GM19351 (cell line): ENCODE measurements around the gene DDX1.
"Not testable (repeated sequence)": the region's sequence is repeated elsewhere in the genome, so short reads cannot be mapped to it uniquely, and the experiment has no call there.

Source experiments
- ATAC-seq: cut with Tn5 transposase; IDR thresholded peaks from one replicate; pipeline ENCODE4 v1.9.1; 2021; ENCODE audit warnings: mild to moderate bottlenecking, moderate library complexity; ENCODE audit not compliant: unreplicated experiment

DDX1 gene

DNA sequence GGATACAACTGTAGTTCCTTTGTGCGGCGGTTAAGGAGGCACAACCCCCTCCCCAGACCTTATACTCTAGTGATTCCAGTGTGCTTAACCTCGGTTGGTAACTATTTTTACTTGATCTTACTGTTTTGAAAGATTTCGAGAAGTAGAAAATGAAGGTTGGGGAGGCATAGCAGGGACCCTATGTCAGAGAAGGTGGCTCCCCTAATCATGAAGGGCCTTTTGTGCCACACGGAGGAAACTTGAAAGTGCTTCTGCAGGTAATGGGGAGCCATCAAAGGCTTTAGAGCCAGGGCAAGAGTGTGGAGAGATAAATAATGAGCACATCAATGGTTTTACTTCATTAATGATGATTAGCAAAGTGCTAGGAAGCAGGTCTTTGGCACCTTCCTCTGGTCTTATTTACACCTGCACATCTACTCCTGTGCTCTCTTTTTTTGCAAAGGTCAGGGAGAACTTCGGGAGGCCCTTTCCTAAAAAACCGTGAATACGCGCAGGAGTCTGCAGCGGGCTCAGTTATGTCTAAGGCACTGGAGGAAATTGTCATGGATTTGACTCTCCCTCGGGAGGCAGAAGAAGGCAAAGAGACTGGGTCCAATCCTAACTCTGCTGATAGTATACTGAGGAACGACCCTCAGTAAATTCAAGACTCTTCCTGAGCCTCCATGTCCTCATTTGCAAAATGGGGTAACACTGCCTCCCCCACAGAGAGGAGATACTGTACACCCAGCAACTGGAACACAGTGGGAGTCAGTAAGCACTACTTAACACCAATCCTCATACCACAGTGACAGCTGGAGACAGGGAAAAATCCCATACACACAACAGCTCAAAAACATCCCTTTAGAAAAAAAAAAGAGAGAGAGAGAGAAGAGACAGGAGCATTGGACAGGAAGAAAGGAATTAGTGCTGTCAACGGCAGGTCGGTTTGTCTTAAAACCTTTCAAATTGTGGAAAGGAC, 81.6 kb downstream of the DDX1 start:
- no peak for ATAC-seq

DNA sequence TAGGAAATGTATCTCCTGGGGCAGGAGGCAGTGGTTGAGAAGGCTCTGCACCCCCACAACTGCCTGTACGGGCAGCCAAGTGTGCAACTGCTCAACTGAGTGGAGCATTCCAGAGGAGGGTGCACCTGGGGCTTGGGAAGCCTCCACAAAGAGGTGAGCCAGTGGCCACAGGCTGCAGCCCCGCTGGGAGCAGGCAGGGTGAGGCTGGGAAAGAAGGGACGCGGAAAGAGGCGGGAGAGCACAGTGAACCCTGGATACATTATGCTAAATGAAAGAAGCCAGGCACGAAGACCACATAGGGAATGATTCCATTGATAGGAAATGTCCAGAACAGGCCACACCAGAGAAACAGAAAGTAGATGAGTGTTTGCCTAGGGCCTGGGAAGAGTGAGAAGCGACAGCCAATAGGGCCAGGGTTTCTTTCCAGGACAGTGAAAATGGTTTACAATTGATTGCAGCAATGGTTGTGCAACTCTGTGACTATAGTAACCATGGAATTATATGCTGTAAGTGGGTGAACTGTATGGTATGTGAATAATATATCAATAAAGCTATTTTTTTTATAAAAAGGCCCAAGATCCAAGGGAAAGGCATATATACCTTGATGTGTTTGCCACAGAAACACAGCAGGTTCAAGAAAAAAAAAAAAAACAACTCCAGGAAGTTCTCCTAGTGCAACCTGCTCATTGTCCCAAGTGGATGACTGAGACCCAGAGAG, 82.4 kb downstream of the DDX1 start:
- no peak for ATAC-seq

DNA sequence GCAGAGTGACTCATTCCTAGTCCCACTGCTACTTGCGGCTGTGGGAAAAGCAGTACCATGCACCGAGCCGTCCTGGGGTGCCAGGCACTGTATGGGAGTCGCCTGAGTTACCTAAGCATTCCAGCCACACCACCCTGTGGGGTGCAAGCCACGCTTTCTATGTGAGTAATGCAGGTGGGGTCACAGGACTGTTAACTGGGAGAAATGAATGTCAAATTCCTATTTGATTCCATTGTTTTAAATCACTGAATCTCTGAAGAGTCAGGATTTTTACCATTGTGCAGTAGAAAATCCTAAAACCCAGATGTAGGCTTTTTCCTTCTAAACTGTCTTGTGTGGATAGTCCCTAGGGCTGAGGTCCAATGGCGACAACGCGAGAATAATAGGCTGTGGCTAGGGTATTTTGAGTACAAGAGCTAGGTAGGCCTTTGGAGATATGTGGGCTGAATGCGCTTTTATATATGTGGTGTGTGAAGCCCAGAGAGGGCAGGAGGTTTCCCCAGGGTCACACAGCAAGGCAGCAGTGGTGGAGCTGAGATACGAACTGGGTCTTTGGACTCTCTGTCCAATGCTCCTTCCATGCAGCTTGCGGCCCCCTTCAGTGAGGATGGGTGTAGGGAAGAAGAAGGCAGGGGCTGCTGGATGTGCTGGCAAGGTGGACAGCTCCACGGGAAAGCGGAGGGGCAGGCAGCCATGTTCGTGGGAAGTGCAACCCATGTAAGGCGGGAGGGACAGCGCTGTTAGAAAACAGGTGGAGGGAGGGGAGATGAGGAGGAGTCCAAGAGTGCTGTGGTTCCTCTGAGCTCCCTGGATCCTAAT, 83.2 kb downstream of the DDX1 start:
- ATAC-seq, result no peak

DNA sequence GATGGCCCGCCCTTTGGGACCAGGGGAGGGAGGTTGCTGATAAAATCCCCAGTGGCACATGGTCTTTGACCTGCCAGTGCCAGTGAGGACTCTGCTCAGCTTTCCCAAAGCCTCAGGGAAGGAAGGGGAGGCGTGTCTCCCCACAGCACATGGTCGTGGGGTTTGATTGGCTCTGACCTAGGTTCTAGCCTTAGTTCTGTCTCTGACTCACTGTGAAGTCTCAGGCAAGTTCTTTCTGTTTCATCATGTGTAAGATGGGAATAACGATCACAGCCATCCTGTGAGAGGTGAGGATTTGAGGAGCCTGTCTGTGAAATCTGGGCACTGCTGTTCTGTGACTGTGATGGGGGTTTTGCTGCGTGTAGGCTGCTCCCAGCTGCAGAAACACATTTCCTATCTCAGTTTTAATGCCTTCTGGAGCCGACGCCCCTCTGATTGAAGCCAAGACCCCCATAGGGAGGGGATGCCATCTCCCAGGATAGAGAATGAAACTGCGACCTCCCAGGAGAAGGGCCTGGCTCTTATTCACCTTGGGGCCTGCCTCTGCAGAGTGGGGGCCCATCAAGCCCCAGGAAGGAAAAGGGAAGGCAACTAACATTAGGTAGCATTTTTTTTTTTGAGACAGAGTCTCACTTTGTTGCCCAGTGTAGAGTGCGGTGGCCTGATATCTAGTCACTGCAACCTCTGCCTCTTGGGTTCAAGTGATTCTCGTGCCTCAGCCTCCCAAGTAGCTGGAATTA, 84.0 kb downstream of the DDX1 start:
- ATAC-seq, result no peak

DNA sequence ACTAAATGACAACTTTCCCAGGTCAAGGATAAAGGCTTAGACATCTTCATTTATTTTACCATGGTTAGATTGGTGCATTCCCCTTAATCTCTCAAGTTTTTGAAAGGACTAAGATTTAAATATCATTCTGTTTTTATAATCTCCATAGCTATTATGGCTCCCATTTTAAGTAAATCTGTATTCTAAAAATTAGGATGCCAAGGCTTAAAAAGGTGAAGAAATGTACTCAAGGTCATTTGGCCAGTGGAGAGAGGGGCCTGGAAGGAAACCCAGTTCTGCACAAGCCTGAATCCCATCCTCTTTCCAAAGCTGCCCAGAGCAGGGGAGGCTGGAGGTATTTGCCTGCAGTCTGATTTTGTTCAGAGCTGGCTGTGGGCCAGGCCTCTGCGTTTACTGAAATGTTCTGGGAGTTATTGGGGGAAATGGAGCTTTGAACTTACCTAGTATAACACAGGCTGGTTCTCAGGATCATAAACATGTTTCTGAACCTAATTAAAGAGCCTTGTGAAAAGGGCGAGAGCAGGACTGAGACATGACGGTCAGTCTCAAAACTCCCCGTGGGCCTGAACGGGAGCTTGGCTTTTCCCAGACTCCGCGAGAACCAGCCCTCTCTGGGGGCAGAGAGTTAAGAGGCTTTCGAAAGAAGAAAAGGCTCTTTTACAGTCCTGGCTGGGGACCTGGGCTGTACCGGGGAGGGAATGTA, 85.6 kb downstream of the DDX1 start:
- no peak for ATAC-seq

DNA sequence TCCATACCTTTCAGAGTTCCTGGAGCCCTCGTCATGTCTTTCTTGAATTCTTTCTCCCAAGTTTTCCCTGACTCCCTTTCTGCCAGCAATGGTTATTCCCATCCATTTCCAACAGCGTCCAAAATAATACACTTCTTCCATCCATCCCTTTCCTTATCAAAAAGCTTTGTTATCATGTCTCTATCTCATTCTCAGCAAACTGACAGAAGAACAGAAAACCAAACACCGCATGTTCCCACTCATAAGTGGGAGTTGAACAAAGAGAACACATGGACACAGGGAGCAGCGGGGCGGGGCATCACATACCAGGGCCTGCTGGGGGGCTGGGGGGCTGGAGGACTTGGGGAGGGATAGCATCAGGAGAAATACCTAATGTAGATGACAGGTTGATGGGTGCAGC, 86.7 kb downstream of the DDX1 start:
- ATAC-seq, result no peak

DNA sequence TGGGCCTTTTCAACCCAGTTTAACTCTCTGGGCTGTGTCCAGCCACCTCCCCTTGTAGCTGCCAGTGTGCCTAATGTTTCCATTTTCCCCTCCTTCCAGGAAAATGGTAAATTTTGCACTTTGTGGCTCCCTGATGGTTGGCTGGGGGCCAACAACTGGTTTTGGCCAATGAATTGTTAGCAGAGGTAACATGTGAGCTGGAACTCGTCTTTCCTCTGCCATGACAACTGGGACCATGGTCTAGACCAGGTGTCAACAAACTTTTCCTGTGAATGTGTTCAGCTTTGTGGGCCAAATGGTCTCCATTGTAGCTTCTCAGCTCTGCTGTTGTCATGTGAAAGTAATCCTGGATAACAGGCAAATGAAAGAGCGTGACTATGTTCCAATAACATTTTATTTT, 87.2 kb downstream of the DDX1 start:
- ATAC-seq, result no peak

DNA sequence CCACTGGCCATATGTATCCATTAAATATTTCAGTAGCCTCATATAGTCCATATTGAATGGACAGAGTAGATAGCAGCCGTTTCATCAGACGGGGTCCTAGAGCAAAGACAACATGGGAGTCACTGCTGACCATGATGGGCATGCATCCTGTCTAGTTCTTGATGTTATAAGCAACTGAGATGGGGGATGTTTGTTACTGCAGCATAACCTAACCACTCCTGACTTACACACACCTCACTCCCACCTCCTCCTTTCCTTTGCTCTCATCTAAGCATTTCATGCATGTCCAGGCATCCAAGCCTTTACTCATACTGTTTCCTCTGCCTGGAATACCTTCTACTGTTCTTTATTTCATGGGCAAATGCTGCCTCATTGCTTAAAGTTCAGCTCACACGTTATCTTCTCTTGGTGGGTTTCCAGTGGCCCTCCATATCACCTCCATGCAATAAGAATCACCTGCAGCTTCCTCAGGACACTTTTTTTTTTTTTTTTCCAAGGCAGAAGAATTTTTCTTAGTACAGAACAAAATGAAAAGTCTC, 87.8 kb downstream of the DDX1 start:
- no peak for ATAC-seq

DNA sequence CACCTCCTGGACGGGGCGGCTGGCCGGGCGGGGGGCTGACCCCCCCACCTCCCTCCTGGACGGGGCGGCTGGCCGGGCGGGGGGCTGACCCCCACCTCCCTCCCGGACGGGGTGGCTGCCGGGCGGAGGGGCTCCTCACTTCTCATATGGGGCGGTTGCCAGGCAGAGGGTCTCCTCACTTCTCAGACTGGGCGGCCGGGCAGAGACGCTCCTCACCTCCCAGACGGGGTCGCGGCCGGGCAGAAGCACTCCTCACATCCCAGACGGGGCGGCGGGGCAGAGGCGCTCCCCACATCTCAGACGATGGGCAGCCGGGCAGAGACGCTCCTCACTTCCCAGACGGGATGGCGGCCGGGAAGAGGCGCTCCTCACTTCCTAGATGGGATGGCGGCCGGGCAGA, 88.5 kb downstream of the DDX1 start:
- not testable (repeated sequence) for ATAC-seq
